Activated gamma-delta T cell treated with anti-CD3 and anti-CD28 coated beads, Interleukin-2, amount 50 U/mL, for 16 hours (primary cell): Measurements from ENCODE around the gene RIMS4.
"Not testable (repeated sequence)": the region's sequence is repeated elsewhere in the genome, so short reads cannot be mapped to it uniquely, and the experiment has no call there.

Experiments
- DNase-seq: peaks from one replicate; pipeline ENCODE4 v3.0.0-alpha.2; 2020; ENCODE audit warnings: low read depth

The RIMS4 gene

GRCh38 chr20:44795836-44796235 lies 14.5 kb downstream of the RIMS4 start:
- no peak for DNase-seq

- DNase-seq: no peak
Measured at GRCh38 chr20:44792796-44793195, 17.6 kb downstream of the RIMS4 start.

DNA sequence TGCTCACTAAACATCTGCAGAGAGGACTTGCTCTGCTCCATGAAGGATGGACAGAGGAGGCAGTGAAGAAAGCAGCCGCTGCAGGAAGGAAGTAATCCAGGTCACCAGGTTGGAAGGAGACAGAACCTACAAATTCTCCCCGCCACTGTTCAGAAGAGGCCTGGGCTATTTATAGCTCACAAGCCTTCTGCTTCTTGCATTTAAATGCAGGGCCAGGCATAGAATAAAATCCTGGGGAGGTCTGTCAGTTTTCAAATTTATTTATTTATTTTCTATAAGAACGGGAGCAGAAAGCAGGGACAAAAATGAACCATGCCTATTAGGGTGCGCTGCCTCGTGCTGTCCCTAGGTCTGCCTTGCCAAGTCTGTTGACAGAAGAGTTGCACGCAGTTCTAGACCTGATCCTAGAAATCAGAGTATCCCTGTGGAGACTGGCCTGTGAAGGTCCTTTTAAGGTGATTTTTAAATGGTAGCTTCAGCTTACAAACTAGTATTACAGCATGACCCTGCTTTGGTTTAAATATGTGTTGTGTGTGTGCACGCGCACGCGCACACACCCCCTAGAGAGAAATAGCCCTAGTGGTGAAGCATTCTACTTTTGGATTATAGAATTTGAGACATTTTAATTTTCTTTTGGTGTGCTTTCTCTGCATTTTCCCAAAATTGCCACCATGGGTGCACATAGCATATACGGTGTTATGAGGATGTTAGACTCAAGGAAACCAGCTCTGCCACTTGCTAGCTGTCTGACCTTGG lies 19.5 kb downstream of the RIMS4 start:
- no peak for DNase-seq

DNA sequence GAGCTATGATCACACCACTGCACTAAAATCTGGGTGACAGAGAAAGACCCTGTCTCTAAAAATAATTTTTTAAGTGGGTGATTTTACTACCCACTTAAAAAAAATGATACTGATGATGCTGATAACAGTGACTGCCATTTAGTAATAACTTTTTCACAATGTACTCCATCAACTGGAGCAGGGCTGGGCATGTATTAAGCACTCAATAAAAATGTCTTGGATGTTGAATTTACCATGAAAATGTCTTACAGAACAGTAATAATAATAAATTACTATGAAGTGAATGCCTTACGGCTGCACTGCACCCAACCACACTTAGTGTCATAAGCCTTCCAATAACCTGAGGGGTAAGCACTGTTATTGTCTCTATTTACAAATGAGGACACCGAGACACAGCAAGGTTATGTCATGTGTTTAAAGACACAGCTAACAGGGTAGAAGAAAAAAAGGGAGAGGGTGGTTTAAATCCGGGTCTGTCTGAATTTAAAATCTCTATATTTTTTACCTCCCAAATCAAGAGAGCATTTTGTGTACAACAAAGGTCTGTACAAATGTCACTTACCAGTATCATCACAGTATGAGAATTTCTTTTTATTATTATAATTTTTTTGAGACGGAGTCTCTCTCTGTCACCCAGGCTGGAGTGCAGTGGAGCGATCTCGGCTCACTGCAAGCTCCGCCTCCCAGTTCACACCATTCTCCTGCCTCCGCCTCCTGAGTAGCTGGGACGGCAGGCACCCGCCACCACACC lies 21.5 kb downstream of the RIMS4 start:
- no peak for DNase-seq

- DNase-seq: no peak
Measured at GRCh38 chr20:44787299-44787698, 23.0 kb downstream of the RIMS4 start.

DNA sequence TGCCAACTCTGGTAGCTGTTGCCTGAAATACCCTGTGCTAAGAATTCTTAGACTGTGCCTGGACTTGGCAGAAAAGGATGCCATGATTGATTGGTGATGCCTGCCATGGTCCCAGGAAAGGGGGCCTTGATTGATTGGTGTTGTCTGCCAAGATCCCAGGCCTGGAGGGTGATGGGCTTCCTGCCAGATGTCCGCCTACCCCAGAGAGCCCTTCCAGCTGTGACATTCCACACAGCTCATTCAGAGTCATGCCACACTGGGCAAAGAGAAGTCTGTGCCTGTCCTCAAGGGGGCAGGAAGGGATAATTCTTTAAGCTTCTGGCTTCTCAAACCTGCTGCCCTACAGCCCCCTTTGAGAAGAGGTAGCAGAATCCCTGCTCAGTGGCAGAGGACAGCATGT lies 24.6 kb downstream of the RIMS4 start:
- DNase-seq: no peak

DNA sequence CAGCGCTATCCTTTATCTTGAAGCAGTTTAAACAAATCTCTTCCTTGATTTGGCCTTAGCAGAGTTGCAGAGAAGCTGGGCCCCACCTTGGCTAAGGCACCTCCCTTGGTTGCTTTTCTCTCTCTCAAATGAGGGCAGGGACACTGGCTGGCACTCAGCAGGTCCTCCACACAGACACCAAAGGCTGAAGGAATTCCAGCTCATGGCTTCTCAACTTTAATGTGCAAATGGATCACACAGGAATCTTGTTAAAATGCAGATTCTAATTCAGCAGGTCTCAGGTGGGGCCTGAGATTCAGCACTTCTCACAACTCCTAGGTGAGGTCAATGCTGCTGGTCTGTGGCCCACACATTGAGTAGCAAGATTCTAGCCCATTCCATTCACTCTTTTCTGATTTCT lies 25.7 kb downstream of the RIMS4 start:
- no peak for DNase-seq

GRCh38 chr20:44781791-44782190 lies 28.6 kb downstream of the RIMS4 start:
- DNase-seq: no peak

GRCh38 chr20:44781118-44781517 lies 29.2 kb downstream of the RIMS4 start:
- no peak for DNase-seq

DNA sequence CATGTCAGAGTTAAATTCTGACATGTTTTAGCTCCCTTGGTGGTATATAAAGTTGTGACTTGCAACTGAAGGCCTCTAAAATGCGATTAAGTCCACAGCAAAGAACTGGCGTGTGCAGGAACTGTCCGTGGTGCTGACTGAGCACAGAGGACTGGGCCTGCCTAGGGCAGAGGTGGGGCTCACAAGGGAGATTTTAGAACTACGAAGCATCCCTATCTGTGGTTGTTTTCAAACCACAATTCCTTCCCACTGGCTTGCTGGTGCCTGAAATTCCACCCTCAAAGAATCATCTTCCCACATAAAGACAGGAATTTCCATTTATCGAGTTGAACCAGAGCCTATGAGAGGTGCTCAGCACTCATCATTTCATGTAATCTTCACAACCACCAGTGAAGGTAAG lies 30.1 kb downstream of the RIMS4 start:
- no peak for DNase-seq

DNA sequence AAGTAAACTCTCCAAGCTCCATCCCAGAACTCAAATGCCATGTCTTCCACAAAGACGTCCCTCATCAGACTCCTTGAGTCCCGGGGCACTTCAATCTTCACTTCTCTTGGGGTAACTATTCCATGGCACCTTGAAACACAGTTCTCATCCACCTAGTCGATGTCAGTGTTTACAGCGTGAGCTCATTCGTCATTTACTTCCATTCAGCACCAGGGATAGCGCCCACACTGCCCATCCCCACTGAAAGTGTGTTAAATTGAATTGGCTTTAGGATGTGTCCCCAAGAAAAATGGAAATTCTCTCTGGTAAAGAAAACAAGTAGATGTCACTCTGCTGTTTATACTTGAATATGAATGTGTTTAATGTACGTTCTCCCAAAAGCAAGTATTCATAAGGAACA lies 33.4 kb downstream of the RIMS4 start:
- DNase-seq: no peak

DNA sequence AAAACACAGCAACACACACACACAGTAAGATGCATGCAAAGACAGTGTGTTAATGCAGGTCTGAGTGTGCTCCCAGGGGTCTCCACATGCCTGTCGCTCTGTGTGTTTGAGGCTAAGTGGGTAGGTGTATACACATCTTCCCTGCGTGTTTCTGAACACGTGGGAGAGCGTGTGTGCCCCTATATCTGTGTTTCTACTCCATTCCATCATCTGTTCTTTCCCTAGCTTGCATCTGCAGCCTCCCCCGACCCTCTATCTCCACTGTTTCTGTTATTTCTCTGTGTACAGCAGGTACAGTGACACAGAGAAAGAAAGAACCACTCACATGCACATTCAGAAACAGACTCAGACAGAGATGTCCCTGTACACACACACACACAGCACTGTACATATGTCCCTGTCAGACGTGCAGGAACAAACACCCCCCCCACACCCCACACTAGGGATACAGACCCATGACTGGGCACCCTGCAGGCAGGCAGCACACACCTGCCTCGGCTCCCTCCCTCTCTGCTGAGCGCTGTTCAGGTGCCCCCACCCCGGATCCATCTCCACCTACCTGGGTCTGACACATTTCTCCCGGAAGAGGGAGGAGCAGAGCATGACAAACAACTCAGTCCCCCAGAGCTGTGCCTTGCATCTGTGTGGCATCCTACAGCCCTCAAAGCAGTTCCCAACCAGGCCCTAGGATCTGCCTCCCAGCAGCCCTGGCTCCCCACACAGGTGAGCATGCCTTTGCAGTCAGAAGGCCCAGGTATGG lies 37.1 kb downstream of the RIMS4 start:
- no peak for DNase-seq

DNA sequence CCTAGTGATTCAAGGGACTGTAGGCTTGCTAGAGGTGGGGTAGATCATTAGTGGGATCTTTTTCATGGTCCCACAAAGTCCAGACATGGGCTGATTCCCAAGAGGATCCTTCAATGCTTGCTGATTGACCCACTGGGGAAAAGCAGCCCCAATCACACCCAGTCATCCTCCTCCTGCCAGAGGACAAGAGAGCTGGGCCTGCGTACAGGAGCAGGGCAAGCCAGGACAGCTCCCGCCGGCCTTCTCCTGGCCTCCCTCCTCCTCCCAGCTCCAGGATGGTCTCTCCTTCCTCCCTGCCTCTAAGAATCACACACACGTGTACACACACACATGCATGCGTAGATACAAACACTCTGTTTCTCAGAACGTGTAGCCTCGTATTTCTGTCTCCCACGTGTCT lies 37.7 kb downstream of the RIMS4 start:
- no peak for DNase-seq

GRCh38 chr20:44771172-44771535 lies 39.2 kb downstream of the RIMS4 start:
- no peak for DNase-seq

- no peak for DNase-seq
Measured at GRCh38 chr20:44770484-44771171, 39.7 kb downstream of the RIMS4 start.

GRCh38 chr20:44769481-44769863 lies 40.9 kb downstream of the RIMS4 start:
- DNase-seq: no peak

- DNase-seq: no peak
Measured at GRCh38 chr20:44768854-44769480, 41.4 kb downstream of the RIMS4 start.

DNA sequence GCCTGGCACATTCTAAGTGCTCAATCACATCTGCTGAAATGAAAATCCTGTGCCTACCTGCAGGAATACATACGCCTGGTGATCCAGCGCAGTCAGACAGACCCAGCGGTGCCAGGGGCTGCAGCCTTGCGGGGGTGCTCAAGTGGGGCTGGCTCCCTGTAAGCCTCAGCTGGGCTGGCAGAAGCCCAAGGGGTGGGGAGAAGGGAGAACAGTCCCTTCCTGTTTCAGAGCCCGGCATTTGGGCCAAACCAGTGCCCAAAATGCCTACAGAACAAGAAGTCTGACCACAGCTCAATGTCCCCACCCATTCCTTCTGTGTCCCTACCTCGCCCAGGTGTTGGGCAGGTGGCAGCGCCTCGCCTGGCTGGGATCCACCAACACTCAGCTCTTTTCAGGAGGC lies 42.1 kb downstream of the RIMS4 start:
- no peak for DNase-seq

GRCh38 chr20:44765701-44766347 lies 44.5 kb downstream of the RIMS4 start:
- no peak for DNase-seq

GRCh38 chr20:44765091-44765490 lies 45.3 kb downstream of the RIMS4 start:
- DNase-seq: no peak

- DNase-seq: not testable (repeated sequence)
Measured at GRCh38 chr20:44763798-44764197, 46.5 kb downstream of the RIMS4 start.
